Measurements from ENCODE around the gene LMNA.

- no peak for TF ChIP-seq CTCF (IDR thresholded peaks at IDR 0.05)
- no peak for TF ChIP-seq POLR2A (IDR thresholded peaks at IDR 0.05)
- TF ChIP-seq EP300 (IDR thresholded peaks at IDR 0.05) = no peak
Observed at GRCh38 chr1:156154317-156154749, 39.8 kb downstream of the LMNA start.

All from ovary (tissue), 3 donors.